ENCODE data around the gene PPP1R13B.
A peak's percentile ranks its signal among the peaks of the same experiment; 100 is the strongest.

PPP1R13B gene

DNA sequence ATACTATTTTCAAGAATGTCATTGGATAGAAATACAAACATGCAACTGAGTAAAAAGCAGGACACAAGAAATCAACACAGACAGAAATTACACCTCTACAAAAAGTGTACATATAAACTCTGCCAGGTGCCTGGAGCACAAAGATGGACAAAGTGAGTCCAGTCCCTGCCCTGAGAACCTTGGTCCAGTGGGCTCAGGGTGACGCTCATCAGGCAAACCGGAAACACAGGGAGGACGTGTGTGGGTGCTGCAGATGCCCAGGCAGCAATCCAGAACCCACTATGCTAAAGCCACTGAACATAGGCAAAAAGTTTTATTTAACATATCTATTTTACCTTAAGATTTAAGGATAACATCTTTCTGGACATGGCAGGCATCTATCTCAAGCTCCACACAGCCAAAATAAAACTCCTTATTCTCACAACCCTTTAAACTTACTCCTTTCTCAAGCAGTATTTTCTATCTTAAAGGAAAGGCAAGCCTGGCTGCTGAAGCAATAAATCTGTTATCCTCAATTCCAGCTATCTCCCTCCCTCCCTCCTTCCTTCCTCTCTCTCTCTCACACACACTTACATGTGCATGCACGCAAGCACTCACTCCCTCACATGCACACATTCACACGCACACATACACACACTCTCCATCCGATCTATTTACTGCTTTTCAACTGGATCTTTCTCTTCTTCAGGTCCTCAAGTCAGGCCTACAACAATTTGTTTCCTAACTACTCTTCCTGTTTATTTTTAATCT lies 10.2 kb downstream of the PPP1R13B start:
- Mint-ChIP-seq H3K4me1 (peaks cover 35% of the 10 kb centered on the region), H3K36me3 (no peaks in the 10 kb centered on the region), H3K4me3 (no peak overlapping the region), H3K9me3 (no peaks in the 10 kb centered on the region), H3K27ac (no peak overlapping the region)
- no peak for ATAC-seq
- DNase-seq (ENCODE audit: low spot score in 2 of 2): no peak

- peaks cover 36% of the 10 kb centered on the region for H3K4me1 Mint-ChIP-seq
- H3K27ac Mint-ChIP-seq: no peak overlapping the region
- H3K4me3 Mint-ChIP-seq: no peak overlapping the region
- DNase-seq (ENCODE audit: low spot score in 2 of 2) (no peak), ATAC-seq (no peak)
- no peaks in the 10 kb centered on the region for H3K36me3 Mint-ChIP-seq
- H3K9me3 Mint-ChIP-seq: no peaks in the 10 kb centered on the region
Observed at GRCh38 chr14:103834956-103835355, 12.4 kb downstream of the PPP1R13B start.

DNA sequence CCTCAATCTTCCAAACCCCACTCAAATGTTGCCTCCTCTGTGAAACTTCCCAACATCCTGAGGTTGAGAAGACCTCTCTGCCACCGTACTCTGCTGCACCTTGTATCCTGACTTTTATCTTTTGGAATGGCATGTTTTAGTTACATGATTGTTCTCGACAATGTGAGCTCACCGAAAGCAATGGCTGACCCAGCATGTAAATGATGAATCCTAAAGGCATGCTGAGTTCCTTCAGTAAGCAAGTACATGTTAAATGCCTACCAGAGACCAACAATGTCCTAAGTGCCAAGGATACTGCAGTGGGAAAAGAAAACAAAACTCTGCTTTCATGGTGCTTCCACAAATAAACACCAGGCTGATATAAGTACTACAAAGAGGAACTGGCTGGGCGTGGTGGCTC lies 13.7 kb downstream of the PPP1R13B start:
- Mint-ChIP-seq H3K27ac (no peak overlapping the region), H3K4me1 (peaks cover 30% of the 10 kb centered on the region), H3K36me3 (no peaks in the 10 kb centered on the region), H3K4me3 (no peak overlapping the region), H3K9me3 (no peaks in the 10 kb centered on the region)
- ATAC-seq: no peak
- DNase-seq (ENCODE audit: low spot score in 2 of 2): no peak

- ATAC-seq: peak; percentile 83
- no peaks in the 10 kb centered on the region for H3K9me3 Mint-ChIP-seq
- DNase-seq (ENCODE audit: low spot score in 2 of 2): no peak
Observed at GRCh38 chr14:103832046-103832445, 15.3 kb downstream of the PPP1R13B start.

DNA sequence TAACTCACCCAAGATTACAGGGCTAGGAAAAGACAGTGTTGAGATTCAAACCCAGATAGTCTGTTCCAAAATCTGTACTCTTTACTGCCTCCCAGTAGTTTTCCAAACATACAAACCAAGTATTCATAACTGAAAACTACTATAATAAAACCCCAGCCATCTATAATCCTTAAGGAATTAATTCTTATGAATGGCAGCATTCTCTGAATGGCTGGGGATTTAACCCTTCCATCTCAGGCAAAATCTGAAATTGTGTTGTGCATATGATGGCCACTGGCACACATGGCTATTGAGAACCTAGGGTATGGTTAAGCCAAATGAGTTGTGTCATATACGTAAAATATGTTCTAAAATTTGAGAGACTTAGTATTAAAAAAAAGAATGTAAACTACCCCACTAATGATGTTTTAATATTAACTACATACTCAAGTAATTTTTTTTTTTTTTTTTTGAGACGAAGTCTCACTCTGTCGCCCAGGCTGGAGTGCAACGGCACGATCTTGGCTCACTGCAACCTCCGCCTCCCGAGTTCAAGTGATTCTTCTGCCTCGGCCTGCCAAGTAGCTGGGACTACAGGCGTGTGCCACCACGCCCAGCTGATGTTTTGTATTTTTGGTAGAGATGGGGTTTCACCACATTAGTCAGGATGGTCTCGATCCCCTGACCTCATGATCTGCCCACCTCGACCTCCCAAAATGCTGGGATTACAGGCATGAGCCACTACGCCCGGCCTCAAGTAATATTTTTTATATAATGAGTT lies 16.7 kb downstream of the PPP1R13B start:
- ATAC-seq: no peak
- H3K36me3 Mint-ChIP-seq: no peaks in the 10 kb centered on the region
- H3K9me3 Mint-ChIP-seq: no peaks in the 10 kb centered on the region

More at GRCh38 chr14:103832046-103832445, 15.3 kb downstream of the PPP1R13B start:
- Mint-ChIP-seq H3K4me3 (no peak overlapping the region), H3K36me3 (no peaks in the 10 kb centered on the region), H3K27ac (no peak overlapping the region), H3K4me1 (peaks cover 22% of the 10 kb centered on the region)

DNA sequence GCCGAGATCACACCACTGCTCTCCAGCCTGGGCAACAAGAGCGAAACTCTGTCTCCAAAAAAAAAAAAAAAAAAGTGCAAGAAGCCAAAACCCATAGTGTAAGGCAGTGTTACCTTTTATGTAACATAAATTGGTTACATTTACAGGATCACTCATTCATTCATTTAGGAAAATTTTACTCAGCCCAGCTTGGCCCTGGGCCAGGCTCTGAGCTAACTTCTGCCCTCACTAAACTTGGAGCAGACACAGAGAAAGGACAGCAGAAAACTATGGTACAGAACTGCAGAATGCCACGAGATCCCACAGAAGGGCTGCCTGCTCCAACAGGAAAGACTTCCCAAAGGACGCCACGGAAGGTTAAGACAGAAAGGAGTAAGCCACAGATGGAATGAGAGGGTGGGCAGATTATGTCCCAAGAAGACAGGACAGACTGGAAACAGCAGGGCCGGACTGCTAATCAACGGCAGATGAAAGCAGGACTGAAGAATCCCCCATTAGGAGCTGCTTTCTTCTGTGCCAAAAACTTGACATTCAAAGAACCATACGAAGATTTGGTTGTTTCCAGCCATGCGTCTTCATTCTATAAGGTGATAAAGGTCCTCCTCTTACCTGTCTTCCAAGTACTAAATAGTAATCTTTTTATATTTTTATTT lies 18.9 kb downstream of the PPP1R13B start:
- Mint-ChIP-seq H3K4me1 (peaks cover 12% of the 10 kb centered on the region), H3K4me3 (no peak overlapping the region), H3K36me3 (no peaks in the 10 kb centered on the region), H3K27ac (peak overlapping the region; percentile 65), H3K9me3 (no peaks in the 10 kb centered on the region)
- ATAC-seq (no peak), DNase-seq (ENCODE audit: low spot score in 2 of 2) (no peak)

More for the DNA sequence above, 16.7 kb downstream of the PPP1R13B start:
- no peak overlapping the region for H3K27ac Mint-ChIP-seq
- no peak overlapping the region for H3K4me3 Mint-ChIP-seq
- H3K4me1 Mint-ChIP-seq: peaks cover 22% of the 10 kb centered on the region
- no peak for DNase-seq (ENCODE audit: low spot score in 2 of 2)

GRCh38 chr14:103825101-103825500 lies 22.3 kb downstream of the PPP1R13B start:
- DNase-seq (ENCODE audit: low spot score in 2 of 2) (no peak), ATAC-seq (no peak)
- Mint-ChIP-seq H3K4me1 (peaks cover 10% of the 10 kb centered on the region), H3K27ac (no peak overlapping the region), H3K9me3 (no peaks in the 10 kb centered on the region), H3K4me3 (no peak overlapping the region), H3K36me3 (no peaks in the 10 kb centered on the region)

- no peaks in the 10 kb centered on the region for H3K9me3 Mint-ChIP-seq
- H3K4me3 Mint-ChIP-seq: no peak overlapping the region
- peaks cover 18% of the 10 kb centered on the region for H3K4me1 Mint-ChIP-seq
- H3K36me3 Mint-ChIP-seq: no peaks in the 10 kb centered on the region
- ATAC-seq: no peak
- no peak for DNase-seq (ENCODE audit: low spot score in 2 of 2)
- no peak overlapping the region for H3K27ac Mint-ChIP-seq
Observed at GRCh38 chr14:103820908-103821307, 26.5 kb downstream of the PPP1R13B start.

- no peak for ATAC-seq
- Mint-ChIP-seq H3K4me1 (peaks cover 18% of the 10 kb centered on the region), H3K4me3 (peak overlapping the region; percentile 10)
Observed at GRCh38 chr14:103820382-103820781, 27.0 kb downstream of the PPP1R13B start.

DNA sequence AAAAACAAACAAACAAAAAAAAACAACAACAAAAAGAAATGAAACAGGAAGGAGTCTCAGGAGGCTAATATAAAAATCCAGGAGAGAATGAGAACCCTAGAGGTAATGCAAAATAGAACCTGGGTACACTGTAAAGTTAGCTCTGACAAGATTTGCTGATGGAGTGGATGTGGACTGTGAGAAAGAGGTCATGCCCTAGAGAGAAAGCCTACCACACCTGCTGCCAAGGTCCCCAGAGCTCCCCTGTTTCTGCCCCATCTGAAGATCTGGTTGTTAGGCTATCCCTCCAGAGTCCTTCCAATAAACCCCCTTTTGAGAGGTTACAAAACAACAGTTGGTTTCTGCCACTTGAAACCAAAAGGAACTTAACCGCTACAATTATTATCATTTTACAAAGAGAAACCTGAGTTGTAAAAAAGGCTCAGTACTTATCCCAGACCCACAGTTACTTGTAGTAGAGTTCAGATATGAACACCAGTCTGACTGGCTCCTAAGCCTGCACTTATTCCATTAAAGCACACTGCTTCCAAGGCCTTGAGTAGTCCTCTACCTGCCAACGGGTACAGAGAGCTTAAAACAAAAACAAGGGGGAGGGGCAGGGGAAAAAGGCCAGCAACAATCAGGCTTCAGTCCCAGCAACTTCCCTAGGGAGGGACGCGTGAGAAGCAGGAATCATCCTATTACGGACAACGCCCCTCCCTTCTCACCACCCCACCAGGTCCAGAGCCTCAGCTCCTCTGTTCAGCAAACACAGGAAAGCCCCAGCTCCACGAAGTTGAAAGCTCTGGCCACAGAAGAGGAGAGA lies 27.7 kb downstream of the PPP1R13B start:
- H3K27ac Mint-ChIP-seq: peak overlapping the region; percentile 51
- peaks cover 18% of the 10 kb centered on the region for H3K4me1 Mint-ChIP-seq
- peak overlapping the region; percentile 10 for H3K4me3 Mint-ChIP-seq
- ATAC-seq (no peak), DNase-seq (ENCODE audit: low spot score in 2 of 2) (no peak)
- H3K36me3 Mint-ChIP-seq: no peaks in the 10 kb centered on the region
- no peaks in the 10 kb centered on the region for H3K9me3 Mint-ChIP-seq

More at GRCh38 chr14:103820382-103820781, 27.0 kb downstream of the PPP1R13B start:
- Mint-ChIP-seq H3K9me3 (no peaks in the 10 kb centered on the region), H3K27ac (peak overlapping the region; percentile 51), H3K36me3 (no peaks in the 10 kb centered on the region)
- DNase-seq (ENCODE audit: low spot score in 2 of 2): no peak

DNA sequence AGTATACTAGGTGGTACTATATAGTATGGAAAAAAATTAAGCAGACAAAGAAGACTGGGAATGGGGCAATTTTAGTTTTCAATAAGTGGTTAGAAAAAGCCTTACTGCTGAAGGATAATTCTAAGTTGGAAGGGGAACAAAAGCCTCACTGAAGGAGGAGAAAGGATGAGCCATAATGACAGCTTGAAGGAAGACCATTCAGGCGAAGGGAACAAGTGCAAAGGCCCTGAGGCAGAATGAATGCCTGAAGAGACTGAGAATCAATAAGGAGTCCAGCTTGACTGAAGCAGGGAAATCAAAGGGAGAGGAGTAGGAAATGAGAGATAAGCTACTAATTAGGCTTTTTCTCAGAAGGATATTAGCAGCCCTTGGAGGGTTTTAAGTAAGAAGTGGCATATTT lies 28.5 kb downstream of the PPP1R13B start:
- Mint-ChIP-seq H3K36me3 (no peaks in the 10 kb centered on the region), H3K4me3 (no peak overlapping the region), H3K4me1 (peaks cover 18% of the 10 kb centered on the region)

GRCh38 chr14:103818422-103818821 lies 29.0 kb downstream of the PPP1R13B start:
- ATAC-seq (no peak), DNase-seq (ENCODE audit: low spot score in 2 of 2) (no peak)
- no peaks in the 10 kb centered on the region for H3K9me3 Mint-ChIP-seq
- H3K36me3 Mint-ChIP-seq: no peaks in the 10 kb centered on the region
- peaks cover 18% of the 10 kb centered on the region for H3K4me1 Mint-ChIP-seq
- H3K4me3 Mint-ChIP-seq: no peak overlapping the region
- H3K27ac Mint-ChIP-seq: peak overlapping the region; percentile 74

More for the DNA sequence above, 28.5 kb downstream of the PPP1R13B start:
- ATAC-seq (no peak), DNase-seq (ENCODE audit: low spot score in 2 of 2) (no peak)
- H3K9me3 Mint-ChIP-seq: no peaks in the 10 kb centered on the region
- no peak overlapping the region for H3K27ac Mint-ChIP-seq

DNA sequence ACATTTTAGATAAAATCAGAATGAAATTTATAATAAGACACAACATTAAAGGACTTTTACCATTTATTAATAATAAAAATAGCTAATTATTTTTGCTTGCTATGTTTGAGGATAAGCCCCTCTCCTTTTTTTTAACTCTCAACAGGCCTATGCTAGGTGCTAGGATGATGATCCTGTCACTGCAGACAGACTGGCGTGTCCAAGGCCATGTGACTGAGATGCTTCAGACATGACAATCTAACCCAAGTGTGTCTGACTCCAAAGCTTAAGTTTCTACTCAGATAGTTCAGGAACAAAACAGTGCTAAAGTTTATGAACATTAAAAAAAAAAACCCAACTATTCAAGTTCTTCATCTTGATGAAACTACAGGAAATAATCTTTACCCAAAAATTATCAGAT lies 29.8 kb downstream of the PPP1R13B start:
- DNase-seq (ENCODE audit: low spot score in 2 of 2): no peak

DNA sequence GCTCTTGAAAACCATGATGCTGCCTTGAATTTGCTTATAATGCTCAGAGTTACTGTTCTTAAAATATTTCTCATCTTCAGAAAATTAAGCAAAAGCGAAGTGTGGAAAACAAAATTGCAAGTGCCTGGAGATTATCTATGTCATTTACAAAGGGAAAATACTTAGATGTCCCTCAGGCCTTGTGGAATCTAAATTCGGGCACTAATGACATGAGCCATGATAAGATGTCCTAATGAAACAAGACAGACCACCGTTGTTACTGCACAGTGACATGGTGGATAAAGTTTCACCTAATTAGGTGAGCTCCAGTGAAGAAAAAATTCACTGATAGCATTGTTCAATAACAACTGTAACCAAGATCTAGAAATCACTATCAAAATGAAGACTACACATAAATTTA lies 30.4 kb downstream of the PPP1R13B start:
- H3K9me3 Mint-ChIP-seq: no peaks in the 10 kb centered on the region
- no peak for DNase-seq (ENCODE audit: low spot score in 2 of 2)
- no peak overlapping the region for H3K27ac Mint-ChIP-seq
- no peak for ATAC-seq
- H3K4me1 Mint-ChIP-seq: peaks cover 18% of the 10 kb centered on the region
- H3K4me3 Mint-ChIP-seq: no peak overlapping the region
- H3K36me3 Mint-ChIP-seq: no peaks in the 10 kb centered on the region

More for the DNA sequence above, 29.8 kb downstream of the PPP1R13B start:
- Mint-ChIP-seq H3K4me1 (peaks cover 18% of the 10 kb centered on the region), H3K9me3 (no peaks in the 10 kb centered on the region), H3K27ac (peak overlapping the region; percentile 74), H3K36me3 (no peaks in the 10 kb centered on the region), H3K4me3 (no peak overlapping the region)
- ATAC-seq: no peak

DNA sequence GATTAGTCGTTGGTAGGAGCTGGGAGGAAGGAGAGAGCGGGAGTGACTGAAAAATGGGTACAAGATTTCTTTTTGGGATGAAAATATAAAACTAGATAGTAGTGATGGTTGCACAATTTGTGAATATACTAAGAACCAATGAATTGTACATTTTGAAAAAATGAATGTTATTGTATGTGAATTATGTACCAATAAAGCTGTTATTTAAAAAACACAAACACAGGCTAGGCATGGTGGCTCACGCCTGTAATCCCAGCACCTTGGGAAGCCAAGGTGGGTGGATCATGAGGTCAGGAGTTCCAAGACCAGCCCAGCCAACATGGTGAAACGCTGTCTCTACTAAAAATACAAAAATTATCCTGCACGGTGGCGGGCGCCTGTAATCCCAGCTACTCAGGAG lies 32.1 kb downstream of the PPP1R13B start:
- DNase-seq (ENCODE audit: low spot score in 2 of 2): no peak
- no peak overlapping the region for H3K4me3 Mint-ChIP-seq
- ATAC-seq: no peak
- H3K4me1 Mint-ChIP-seq: peaks cover 15% of the 10 kb centered on the region
- no peaks in the 10 kb centered on the region for H3K36me3 Mint-ChIP-seq
- H3K27ac Mint-ChIP-seq: no peak overlapping the region
- H3K9me3 Mint-ChIP-seq: no peaks in the 10 kb centered on the region
